Endothelial cell of umbilical vein (primary cell): ENCODE results near the gene HELZ2.

Source experiments
- EZH2 ChIP-seq: IDR thresholded peaks from 2 replicates; pipeline ENCODE4 v1.6.1; 2012; ENCODE audit warnings: borderline replicate concordance, low read depth, mild to moderate bottlenecking, moderate library complexity, low read length, inconsistent platforms; ENCODE audit not compliant: severe bottlenecking
- FOS ChIP-seq: IDR thresholded peaks from 2 replicates; pipeline ENCODE4 v1.6.1; 2011; ENCODE audit warnings: mild to moderate bottlenecking, low read length, moderate library complexity, borderline replicate concordance; ENCODE audit not compliant: insufficient read depth
- JUN ChIP-seq: IDR thresholded peaks from 2 replicates; pipeline ENCODE4 v1.6.1; 2011; ENCODE audit warnings: borderline replicate concordance, low read depth; ENCODE audit not compliant: insufficient read length, insufficient read depth
- MYC ChIP-seq: IDR thresholded peaks from one replicate; pipeline ENCODE4 v1.6.1; 2011; ENCODE audit warnings: mild to moderate bottlenecking, low read depth, low read length
- POLR2A ChIP-seq: IDR thresholded peaks from 2 replicates; pipeline ENCODE4 v1.6.1; 2012; ENCODE audit warnings: low read depth, mild to moderate bottlenecking, control low read depth, low read length
- POLR2AphosphoS5 ChIP-seq: IDR thresholded peaks from 2 replicates; pipeline ENCODE4 v1.6.1; 2012; ENCODE audit warnings: low read depth, mild to moderate bottlenecking, control low read depth, low read length, moderate library complexity; ENCODE audit not compliant: insufficient read depth
- TF ChIP-seq, protein P1 (sequence below), 2 donors: IDR thresholded peaks; 1 replicate in 1 of 2; 2 replicates in 1 of 2; pipeline ENCODE4 v1.5.1; 2011; ENCODE audit warnings: low read length in 2 of 2, mild to moderate bottlenecking in 2 of 2, moderate library complexity in 2 of 2, control low read depth in 1 of 2, inconsistent platforms in 1 of 2, low read depth in 1 of 2; ENCODE audit not compliant: insufficient read depth in 1 of 2; ENCODE audit errors: extremely low read depth in 1 of 2
- TF ChIP-seq, protein P2 (sequence below): IDR thresholded peaks from 2 replicates; pipeline ENCODE4 v1.6.1; 2011; ENCODE audit not compliant: insufficient read depth, insufficient read length

DNA sequence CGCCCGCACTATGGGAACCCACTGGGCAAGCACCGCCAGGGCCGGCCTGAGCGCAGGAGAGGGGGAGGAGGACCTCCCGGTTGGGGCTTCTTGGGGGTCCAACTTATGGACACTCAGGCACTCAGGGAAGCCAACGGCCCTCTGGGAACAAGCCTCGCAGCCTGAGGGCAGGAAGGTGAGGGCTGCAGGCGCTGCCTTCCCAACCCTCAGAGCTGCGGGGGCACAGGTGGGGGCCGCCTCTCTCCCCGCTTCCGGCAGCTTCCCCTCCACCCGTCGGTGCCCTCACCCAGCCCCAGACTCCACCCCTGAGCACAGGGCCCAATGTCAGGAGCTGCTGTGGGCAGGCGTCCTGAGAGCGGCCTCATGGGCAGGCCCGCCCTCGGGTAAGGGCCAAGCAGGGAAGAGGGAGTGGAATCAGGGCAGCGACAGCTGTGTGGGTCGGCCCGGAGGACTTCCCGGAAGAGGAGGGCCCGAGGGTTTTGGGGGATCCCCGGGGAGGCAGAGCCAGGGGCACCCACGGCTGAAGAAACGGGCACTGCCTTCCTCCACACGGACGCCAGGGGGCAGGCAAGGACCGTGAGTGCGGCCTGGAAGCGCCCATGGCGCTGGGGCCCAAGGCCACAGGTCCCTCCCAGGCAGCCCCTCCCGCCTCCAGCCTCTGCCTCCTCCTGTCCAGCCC lies 36.4 kb downstream of the HELZ2 start:
- TF ChIP-seq EZH2 = no peak
- TF ChIP-seq, protein P1, sequence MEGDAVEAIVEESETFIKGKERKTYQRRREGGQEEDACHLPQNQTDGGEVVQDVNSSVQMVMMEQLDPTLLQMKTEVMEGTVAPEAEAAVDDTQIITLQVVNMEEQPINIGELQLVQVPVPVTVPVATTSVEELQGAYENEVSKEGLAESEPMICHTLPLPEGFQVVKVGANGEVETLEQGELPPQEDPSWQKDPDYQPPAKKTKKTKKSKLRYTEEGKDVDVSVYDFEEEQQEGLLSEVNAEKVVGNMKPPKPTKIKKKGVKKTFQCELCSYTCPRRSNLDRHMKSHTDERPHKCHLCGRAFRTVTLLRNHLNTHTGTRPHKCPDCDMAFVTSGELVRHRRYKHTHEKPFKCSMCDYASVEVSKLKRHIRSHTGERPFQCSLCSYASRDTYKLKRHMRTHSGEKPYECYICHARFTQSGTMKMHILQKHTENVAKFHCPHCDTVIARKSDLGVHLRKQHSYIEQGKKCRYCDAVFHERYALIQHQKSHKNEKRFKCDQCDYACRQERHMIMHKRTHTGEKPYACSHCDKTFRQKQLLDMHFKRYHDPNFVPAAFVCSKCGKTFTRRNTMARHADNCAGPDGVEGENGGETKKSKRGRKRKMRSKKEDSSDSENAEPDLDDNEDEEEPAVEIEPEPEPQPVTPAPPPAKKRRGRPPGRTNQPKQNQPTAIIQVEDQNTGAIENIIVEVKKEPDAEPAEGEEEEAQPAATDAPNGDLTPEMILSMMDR (IDR thresholded peaks at IDR 0.05; ENCODE audit: extremely low read depth in 1 of 2, insufficient read depth in 1 of 2, low read depth in 1 of 2, low read length in 2 of 2) = peak; percentile 86 to 98
- no peak for TF ChIP-seq JUN
- TF ChIP-seq, protein P2, sequence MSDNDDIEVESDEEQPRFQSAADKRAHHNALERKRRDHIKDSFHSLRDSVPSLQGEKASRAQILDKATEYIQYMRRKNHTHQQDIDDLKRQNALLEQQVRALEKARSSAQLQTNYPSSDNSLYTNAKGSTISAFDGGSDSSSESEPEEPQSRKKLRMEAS = no peak
- peak; percentile 52 for TF ChIP-seq POLR2AphosphoS5
- TF ChIP-seq POLR2A = peak; percentile 41
- TF ChIP-seq MYC = no peak
- no peak for TF ChIP-seq FOS
